Esophagus squamous epithelium (tissue), 5 donors: Measurements from ENCODE around the gene DNAJC30. TPM values are rescaled to one million over a fixed set of nuclear protein-coding genes. Genes with fewer than 3 reads are reported as not detected.

Experiments
- DNase-seq: peaks from one replicate; lab custom pipeline; 2025; lab: John Stamatoyannopoulos, UW
- H3K27ac ChIP-seq, 4 donors: fragments of 200-600 bp; sonication (generic); one replicate each; pipeline ENCODE4 v1.5.1; 2016 to 2019; ENCODE audit warnings: mild to moderate bottlenecking in 1 of 4
- H3K27me3 ChIP-seq, 4 donors: fragments of 200-600 bp; sonication (generic); 1 replicate in 3 of 4; 2 replicates in 1 of 4; pipeline versions ENCODE4 v1.5.1 to v1.6.0; 2017 to 2021; ENCODE audit warnings: antibody characterized with exemption in 1 of 4
- H3K36me3 ChIP-seq, 3 donors: fragments of 200-600 bp; sonication (generic); one replicate each; pipeline ENCODE4 v1.5.1; 2016 to 2019
- H3K4me1 ChIP-seq, 3 donors: fragments of 200-600 bp; sonication (generic); one replicate each; pipeline ENCODE4 v1.5.1; 2017 to 2019
- H3K4me3 ChIP-seq, 4 donors: fragments of 200-600 bp; sonication (generic); 1 replicate in 3 of 4; 2 replicates in 1 of 4; pipeline ENCODE4 v1.5.1; 2016 to 2019; ENCODE audit warnings: mild to moderate bottlenecking in 2 of 4, moderate library complexity in 1 of 4
- H3K9me3 ChIP-seq, 3 donors: fragments of 200-600 bp; sonication (generic); one replicate each; pipeline ENCODE4 v1.5.1; 2016 to 2019
- CTCF ChIP-seq, 6 experiments: fragments of 450-650 bp in 4 of 6; fragments of 200-600 bp in 2 of 6; sonication (generic) in 2 of 6; IDR thresholded peaks; one replicate each; pipeline ENCODE4 v1.5.1; 2016 to 2019; ENCODE audit warnings: antibody characterized with exemption in 6 of 6, mild to moderate bottlenecking in 4 of 6, moderate library complexity in 4 of 6
- POLR2A ChIP-seq, 4 donors: fragments of 450-650 bp; IDR thresholded peaks; one replicate each; pipeline ENCODE4 v1.6.1; 2017; ENCODE audit warnings: antibody characterized with exemption in 4 of 4, mild to moderate bottlenecking in 4 of 4, moderate library complexity in 3 of 4
- WGBS, 2 donors: methylation state at CpG; one replicate each; pipeline ENCODE4 v1.1.5; 2018; 5-methylcytosine and 5-hydroxymethylcytosine counted together
- intact Hi-C: fragments of 100-400 bp; cut with DNase I; formaldehyde crosslinking; loops from one replicate; pipeline ENCODE4 v1.15.0; 2022
- total RNA-seq, 4 donors: library from RNA; depleted of rRNA; stranded (reverse); fragments of >200 nt; gene quantifications; one replicate each; pipeline ENCODE4 v1.1.0, GENCODE V29; 2016
- donor health status: DM: yes; HTN: yes; CAD: no.

DNAJC30 gene
- total RNA-seq, 4 donors from 2014 or later, result 2.7 to 5.7 (median 4.8) TPM

- no peak for TF ChIP-seq CTCF (IDR thresholded peaks at IDR 0.05)
- TF ChIP-seq POLR2A (IDR thresholded peaks at IDR 0.05), result no peak
- 28 to 29% methylated on average over 2 to 4 of the region's 4 CpGs for WGBS, 2 donors
- Histone ChIP-seq H3K27me3 (peaks cover 6 to 100% (median 12%) of the 10 kb centered on the region in 4 donors), H3K27ac (no peak overlapping the region), H3K4me3 (no peak overlapping the region), H3K4me1 (peaks cover 4 to 19% (median 8%) of the 10 kb centered on the region in 3 donors), H3K36me3 (no peaks in the 10 kb centered on the region), H3K9me3 (peaks cover 0 to 11% (median 8%) of the 10 kb centered on the region in 3 donors)
- intact Hi-C loops, result no loop called here
- DNase-seq, result no peak
Observed at GRCh38 chr7:73645643-73646174, 37.5 kb downstream of the DNAJC30 start.

- peaks cover 4 to 19% (median 8%) of the 10 kb centered on the region in 3 donors for H3K4me1 ChIP-seq
- no peak for DNase-seq
- H3K27ac ChIP-seq, result no peak overlapping the region
- peaks cover 6 to 90% (median 12%) of the 10 kb centered on the region in 4 donors for H3K27me3 ChIP-seq
- no peak overlapping the region for H3K4me3 ChIP-seq
- TF ChIP-seq CTCF (IDR thresholded peaks at IDR 0.05), result no peak
- TF ChIP-seq POLR2A (IDR thresholded peaks at IDR 0.05), result no peak
- 62 to 76% methylated on average over 4 of the region's 5 CpGs for WGBS, 2 donors
- peaks cover 0 to 11% (median 8%) of the 10 kb centered on the region in 3 donors for H3K9me3 ChIP-seq
- intact Hi-C loops, result no loop called here
- H3K36me3 ChIP-seq, result no peaks in the 10 kb centered on the region
Observed at GRCh38 chr7:73644688-73645286, 38.5 kb downstream of the DNAJC30 start.

- H3K4me3 ChIP-seq, result no peak overlapping the region
- no peak for DNase-seq
- no peaks in the 10 kb centered on the region for H3K36me3 ChIP-seq
- H3K27me3 ChIP-seq, result peaks cover 4 to 71% (median 7%) of the 10 kb centered on the region in 4 donors
- WGBS, 2 donors, result 21 to 75% methylated on average over 1 to 2 of the region's 2 CpGs
- peaks cover under 1 to 13% (median 5%) of the 10 kb centered on the region in 3 donors for H3K4me1 ChIP-seq
- intact Hi-C loops, result no loop called here
- TF ChIP-seq CTCF (IDR thresholded peaks at IDR 0.05) (no peak), POLR2A (IDR thresholded peaks at IDR 0.05) (no peak)
- H3K9me3 ChIP-seq, result peaks cover 0 to 11% (median 8%) of the 10 kb centered on the region in 3 donors
- H3K27ac ChIP-seq, result no peak overlapping the region
Observed at GRCh38 chr7:73642834-73643233, 40.4 kb downstream of the DNAJC30 start.

GRCh38 chr7:73638911-73639310 lies 44.3 kb downstream of the DNAJC30 start:
- H3K4me1 ChIP-seq, result peaks cover 3 to 11% (median 3%) of the 10 kb centered on the region in 3 donors
- H3K27me3 ChIP-seq, result peaks cover 0 to 49% (median 0%) of the 10 kb centered on the region in 4 donors
- H3K9me3 ChIP-seq, result peaks cover 0 to 11% (median 8%) of the 10 kb centered on the region in 3 donors
- TF ChIP-seq CTCF (IDR thresholded peaks at IDR 0.05), result no peak
- no peak for TF ChIP-seq POLR2A (IDR thresholded peaks at IDR 0.05)
- DNase-seq, result no peak
- H3K36me3 ChIP-seq, result no peaks in the 10 kb centered on the region
- no peak overlapping the region for H3K4me3 ChIP-seq
- no peak overlapping the region for H3K27ac ChIP-seq
- 59 to 72% methylated on average over 3 of the region's 3 CpGs for WGBS, 2 donors
- intact Hi-C loops, result no loop called here

- H3K27me3 ChIP-seq, result peaks cover 0 to 50% (median 0%) of the 10 kb centered on the region in 4 donors
- H3K36me3 ChIP-seq, result no peaks in the 10 kb centered on the region
- intact Hi-C loops, result no loop called here
- no peak for DNase-seq
- no peak for TF ChIP-seq POLR2A (IDR thresholded peaks at IDR 0.05)
- TF ChIP-seq CTCF (IDR thresholded peaks at IDR 0.05), result no peak
- no peaks in the 10 kb centered on the region for H3K9me3 ChIP-seq
- H3K4me1 ChIP-seq, result peaks cover 3 to 11% (median 3%) of the 10 kb centered on the region in 3 donors
- H3K4me3 ChIP-seq, result no peak overlapping the region
- no peak overlapping the region for H3K27ac ChIP-seq
- 68 to 81% methylated on average over 3 to 7 of the region's 8 CpGs for WGBS, 2 donors
Observed at GRCh38 chr7:73635428-73636200, 47.6 kb downstream of the DNAJC30 start.
